ENCODE measurements around the gene HIGD2A.

GRCh38 chr5:176424181-176424580 lies 35.6 kb downstream of the HIGD2A start:
- TF ChIP-seq CTCF (conservative IDR thresholded peaks at IDR 0.05): no peak
- TF ChIP-seq ZFX (IDR thresholded peaks at IDR 0.05): no peak
